HG03159 (cell line): ENCODE results near the gene GABRB1.

Source experiments
- ATAC-seq: cut with Tn5 transposase; IDR thresholded peaks from one replicate; pipeline ENCODE4 v1.9.1; 2021; ENCODE audit warnings: mild to moderate bottlenecking, moderate library complexity; ENCODE audit not compliant: unreplicated experiment

GABRB1 gene

DNA sequence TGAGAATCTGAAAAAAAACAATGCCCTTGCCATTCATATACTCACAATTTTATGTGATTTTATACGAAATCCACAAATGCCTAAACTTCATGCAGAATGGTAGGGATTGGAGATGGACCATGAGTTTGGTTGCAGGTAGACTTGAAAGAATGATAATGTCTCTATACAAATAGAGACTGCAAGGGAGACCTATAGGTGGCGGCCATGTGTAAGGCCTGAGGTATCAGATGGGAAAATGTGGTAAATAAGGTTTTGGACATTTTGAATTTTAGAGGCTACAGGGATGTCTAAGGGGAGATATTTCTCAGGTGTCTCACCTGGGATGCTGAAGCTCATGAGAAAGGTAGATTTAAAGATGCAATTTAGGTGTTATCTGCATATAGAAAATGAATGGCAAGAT, 78.0 kb downstream of the GABRB1 start:
- ATAC-seq, result no peak

DNA sequence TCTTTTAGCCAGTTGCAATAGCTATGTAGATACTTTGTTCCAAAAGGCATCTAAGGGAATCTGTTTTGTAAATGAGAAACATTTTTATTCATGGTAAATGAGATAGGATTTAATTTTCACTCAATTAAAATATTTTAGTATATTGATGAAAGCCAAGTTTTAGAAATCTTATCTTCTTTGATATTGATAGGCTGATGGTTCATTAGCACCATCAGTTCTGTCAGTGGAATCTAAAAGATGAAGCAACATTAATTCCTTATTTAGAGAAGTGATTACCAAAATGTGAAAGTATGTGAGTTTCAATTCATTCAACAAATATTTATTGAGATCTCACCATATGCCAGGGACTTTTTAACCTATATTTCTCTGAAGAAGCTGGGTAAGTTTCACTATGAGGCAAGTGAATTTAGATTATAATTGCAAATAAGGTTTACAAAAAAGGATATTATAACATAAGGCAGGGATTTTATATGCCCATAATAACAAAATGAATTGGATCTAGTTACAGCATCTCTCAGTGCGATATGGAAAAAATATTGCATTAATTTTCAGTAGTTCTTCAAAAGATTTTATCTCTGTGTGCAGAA, 79.3 kb downstream of the GABRB1 start:
- no peak for ATAC-seq

DNA sequence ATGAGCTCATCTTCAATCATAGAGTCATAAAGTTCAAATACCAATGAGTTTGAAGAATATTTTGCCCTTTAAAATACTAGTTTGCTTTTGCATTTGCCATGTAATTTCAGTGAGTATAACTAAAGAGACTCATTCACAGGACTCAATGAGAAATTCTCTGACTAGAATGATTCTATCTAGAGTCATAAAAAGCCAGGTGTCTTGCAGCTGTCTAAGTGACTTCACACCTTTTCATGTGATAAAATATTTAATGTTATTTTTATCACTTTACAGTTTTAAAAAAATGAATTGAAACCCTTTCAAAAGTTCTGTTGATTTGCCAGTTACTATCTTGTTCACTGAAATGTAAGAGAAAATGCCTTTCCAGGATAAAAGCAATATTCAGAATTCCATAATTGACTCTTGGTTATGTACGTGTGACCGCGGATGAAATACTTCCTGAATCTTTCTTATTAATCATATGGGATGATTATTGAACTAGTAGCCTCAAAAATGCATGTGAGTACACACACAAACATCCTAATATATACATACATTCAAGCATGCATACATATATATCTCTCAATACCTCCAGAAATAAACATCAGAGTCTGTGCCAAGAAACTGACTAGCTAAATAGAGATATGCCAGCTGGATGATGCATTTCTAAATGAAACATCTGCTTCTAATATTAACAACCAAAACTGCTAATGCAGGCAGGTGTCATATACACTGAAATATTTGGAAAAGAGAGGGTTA, 87.0 kb downstream of the GABRB1 start:
- ATAC-seq, result no peak

DNA sequence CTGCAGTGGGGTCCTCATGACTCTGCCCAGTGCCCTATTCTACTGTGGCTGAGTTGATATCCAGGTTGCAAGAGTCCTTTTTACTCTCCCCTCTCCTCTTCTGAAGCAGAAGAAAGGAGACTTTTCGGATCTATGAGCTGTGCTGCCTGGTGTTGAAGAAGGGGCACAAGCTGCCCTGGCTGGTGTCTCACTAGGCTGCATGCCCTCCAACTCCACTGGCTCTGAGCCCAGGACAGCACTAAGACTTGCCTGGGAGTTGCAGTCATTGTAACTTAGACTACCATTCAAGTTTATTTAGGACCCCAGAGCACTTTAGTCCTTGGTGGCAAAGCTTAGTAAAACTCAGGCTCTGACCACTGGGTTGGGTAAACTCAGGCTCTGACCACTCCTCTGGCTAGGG, 89.4 kb downstream of the GABRB1 start:
- no peak for ATAC-seq

DNA sequence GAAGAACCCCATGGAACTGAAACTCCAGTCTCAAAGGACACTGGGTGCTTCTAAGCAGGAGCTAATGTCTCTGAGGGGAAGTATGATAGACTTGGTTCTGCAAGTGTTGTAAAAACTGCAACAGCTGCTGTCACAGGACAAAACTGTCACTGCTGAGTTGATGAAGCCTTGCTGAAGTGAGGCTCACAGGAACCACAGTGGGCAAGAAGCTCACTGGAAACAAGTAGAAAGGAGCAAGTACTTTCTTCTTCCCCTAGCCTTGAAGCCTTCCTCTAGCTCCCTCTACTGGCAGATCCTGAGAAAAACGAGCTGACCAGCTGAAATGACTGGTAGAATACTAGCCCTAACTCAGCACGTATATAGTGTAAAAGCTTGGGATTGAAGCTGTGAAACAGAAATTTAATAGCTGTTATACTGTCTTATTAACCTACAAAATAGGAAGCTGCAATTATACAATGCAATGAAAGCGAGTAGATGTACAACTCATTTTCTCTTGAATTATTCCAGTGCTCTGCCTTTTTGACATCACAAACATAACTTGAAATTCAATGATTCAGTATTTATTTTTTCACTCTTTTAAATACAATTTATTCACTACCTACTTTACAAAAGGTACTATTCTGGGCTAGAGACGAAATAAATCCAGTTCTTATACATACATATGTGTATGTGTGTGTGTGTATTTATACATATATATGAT, 91.4 kb downstream of the GABRB1 start:
- peak; percentile 97 for ATAC-seq

DNA sequence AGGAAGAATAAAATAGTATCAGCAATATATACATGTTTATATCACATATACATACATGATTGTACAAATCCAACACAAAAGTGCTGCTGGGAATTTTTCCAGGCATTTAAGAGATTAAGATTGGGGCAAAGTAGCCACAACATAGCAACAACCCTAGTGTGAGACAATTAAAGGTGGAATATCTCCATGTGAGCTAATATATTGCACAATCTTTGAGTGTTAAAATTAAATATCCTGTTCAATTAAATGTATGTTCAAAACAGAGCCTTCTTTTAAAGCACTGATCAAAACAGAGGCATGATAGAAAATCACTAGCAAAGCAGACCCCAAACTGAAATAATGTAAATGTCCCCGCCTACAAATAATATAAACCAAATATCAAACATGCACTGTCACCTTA, 97.6 kb downstream of the GABRB1 start:
- no peak for ATAC-seq

DNA sequence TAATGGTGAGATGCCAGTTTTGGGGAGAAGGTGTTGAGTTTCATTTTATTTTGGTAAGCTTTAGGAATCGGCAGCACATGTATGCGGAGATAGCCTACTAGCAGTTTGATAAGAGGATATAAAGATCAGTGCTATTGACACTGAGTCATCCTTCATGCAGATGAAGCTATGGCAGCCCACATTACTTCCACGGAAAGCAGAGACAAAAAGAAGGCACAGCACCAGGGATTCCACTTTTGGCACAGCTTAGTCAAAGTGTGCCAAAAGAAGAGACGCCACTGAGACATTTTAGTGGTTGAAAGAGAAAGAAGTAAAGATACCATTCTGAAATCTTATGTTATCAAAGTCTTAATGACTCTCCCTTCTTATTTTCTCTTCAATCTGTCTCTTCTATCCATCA, 103.8 kb downstream of the GABRB1 start:
- no peak for ATAC-seq

DNA sequence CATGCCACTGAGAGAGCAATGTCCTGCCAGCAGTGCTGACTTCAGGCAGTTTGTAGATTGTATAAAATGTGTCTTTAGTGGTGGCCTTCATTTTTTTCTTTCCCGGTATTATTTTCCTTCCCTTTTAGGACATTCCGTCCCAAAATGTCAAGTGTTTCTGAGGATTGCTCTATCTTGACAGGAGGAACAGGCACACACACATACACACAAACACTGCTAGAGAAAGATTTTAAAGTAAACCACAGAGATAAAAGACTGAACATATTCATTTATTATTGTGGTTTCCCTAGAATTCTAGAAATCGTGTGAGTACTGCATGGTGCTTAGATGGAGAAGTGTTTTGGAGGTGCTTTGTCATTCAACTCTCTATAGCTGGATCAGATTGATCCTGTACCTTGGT, 111.9 kb downstream of the GABRB1 start:
- no peak for ATAC-seq

DNA sequence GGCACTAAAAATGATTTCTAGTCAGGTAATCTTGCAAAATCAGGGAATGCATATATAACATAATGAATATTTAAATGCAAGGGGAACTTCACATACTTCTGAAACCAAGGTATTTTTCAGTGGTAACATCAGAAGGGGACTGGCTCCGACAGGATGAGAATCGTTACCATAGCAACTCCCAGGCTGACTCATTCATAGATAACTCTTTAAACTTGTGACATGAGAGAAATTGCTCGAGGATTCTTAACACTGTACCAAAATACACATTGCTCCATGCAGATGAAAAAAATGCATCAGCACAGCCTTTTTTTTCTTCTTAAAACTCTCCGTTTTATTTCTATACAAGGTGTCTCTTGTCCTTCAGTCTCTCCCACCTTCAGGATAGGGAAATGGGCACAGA, 114.3 kb downstream of the GABRB1 start:
- peak; percentile 97 for ATAC-seq

DNA sequence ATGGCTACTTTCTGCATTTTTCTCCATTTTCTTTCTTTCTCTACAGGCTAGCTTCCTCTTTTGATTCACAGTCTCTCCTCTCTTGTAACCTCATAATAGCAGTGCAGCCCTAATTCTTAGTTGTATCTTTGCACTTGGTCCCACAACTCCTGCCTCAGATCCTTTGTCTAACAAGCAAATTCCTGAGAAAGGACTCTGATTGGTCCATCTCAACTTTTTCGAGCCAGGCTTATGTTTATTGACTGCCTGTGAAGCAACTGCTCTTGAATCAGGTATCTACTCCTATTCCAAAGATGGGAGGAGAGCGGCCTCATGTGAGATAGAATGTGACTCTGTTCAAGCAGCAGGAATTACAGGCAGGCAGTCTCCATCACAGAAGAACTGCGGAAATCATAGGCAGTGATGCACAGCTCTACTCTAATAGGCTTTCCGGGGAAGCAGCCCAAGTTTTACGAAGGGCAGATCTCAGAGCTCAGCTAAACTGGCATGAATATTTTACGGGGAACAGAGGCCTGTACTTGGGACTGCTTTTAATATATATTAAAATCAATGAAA, 123.5 kb downstream of the GABRB1 start:
- no peak for ATAC-seq

DNA sequence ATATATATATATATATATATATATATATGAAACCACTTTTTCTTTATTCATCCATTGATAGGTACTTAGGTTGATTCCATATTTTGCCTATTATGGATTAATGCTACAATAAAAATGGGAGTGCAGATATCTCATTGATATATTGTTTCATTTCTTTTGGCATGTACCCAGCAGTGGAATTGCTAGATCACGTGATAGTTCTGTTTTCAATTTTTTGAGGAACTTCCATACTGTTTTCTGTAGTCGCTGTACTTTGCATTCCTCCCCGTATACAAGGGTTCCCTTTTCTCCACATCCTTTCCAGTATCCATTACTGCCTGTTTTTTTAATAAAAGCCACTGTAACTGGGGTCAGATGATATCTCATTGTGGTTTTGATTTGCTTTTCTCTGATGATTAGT, 124.6 kb downstream of the GABRB1 start:
- ATAC-seq, result no peak

DNA sequence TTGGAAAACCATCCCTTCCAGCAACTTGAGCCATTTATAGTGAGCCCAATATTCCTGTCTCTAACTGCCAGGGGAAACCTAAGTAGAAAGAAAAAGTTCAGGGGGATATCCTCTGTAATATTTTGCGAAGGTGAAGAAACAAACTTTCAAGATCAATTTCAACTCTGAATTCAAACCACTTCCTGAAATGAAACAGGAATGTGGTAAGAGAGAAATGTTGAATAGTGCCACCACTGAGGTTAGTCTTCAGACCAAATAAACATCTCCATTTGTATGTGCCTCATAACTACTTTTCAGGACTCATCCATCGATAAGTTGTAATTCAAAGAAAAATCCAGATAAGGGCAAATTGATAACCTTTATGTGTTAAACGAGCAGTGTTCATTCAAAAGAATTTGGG, 128.7 kb downstream of the GABRB1 start:
- ATAC-seq, result no peak

DNA sequence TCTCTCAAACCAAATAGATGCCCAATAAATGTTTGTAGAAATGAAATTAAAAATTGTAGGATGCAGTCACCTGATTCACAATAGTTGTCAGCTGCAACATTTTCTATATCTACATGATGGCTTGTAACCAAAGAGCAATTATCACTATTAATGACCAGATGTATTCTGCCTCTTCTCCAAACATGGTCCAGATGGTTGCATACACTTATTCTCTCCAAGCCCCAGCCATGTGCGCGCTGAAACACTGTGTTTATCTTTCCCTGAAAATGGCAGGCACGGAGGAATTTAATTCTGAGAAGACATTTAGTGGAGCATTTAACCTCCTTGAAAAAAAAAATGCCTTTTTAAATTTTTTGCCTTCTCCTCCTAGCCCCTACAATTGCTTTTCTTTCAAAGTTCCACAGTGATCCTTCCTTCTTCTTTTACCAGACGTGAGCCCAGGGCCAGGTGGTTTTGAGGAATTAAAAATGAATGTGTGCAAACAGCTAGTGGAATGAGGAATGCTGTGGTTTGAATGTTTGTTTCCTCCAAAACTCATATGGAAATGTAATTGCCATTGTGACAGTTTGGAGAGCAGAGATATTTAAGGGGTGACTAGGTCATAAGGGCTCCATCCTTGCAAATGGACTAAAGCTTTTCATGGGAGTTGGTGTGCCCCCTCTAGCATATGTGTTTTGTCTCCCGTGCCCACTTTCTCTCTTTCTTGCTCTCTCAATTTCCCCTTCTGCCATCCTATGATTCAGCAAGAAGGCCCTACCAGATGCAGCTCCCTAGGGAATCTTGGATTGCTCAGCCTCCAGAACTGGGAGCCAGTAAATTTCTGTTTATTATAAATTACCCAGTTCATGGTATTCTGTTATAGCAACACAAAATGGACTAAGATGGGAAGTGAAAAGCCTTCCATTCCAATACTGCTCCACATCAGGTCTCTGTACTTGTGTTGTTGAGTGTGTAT, 136.0 kb downstream of the GABRB1 start:
- ATAC-seq, result no peak

DNA sequence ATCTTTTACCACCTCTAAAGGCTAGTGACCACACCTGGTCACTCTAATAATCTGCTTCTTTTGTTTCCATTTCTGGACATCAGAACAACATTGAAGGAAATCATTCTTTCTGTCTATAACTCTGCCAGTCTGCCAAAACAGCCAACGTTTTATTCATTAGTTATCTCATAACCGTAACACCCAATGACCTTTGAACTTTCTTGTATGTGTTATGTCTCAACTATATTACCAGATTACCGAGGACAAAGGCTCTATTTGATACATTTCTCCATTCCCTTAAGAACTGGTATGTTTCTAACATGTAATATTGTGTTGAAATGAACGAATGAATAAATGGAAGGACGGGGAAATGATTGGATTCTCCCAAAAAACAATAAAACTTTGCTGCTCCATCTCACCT, 152.7 kb downstream of the GABRB1 start:
- no peak for ATAC-seq

DNA sequence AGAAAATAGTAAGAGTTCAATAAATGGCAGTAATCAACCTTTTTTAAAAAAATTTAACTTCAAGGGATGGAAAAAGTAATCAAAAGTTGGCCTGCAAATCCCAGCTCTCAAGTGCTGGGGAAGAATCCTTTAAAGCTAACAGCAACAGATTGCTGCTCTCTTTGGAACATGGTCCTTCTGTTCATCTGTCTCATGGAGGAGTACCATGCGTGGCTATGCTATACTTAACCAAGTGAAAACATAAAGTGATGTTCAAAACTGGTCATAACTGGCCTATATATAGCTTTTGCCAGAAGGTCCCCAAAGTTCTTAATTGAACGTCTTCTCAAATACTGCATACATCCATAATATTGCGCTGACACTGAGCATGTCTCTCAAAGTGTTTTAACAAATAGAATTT, 154.4 kb downstream of the GABRB1 start:
- no peak for ATAC-seq

DNA sequence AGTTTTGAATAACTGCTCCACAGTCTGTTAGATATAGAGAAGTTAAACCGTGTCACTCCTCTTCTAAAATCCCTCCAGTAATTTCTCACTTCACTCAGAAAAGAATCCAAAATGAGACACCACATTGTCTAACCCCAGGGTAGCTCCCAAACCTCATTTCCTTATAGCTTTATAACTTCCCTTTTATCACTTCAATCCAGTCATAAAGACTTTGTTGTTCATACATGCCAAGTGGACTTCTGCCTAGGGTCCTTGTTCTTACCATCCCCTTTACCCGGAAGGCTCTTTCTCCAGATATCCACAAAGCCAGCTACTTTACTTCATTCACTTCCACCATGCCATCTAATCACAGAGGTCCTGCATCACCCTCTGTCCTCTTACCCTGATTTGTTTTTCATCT, 156.2 kb downstream of the GABRB1 start:
- ATAC-seq, result no peak

DNA sequence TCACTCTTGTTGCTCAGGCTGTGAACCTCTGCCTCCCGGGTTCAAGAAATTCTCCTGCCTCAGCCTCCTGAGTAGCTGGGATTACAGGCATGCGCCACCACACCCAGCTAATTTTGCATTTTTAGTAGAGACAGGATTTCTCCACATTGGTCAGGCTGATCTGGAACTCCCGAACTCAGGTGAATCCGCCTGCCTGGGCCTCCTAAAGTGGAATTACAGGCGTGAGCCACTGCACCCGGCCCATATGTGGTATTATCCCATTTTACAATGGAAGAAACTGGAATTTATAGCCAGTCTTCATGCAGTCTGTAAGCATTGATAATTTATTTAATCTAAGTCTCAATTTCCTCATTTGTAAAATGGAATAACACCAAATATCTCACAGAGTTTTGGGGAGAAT, 161.8 kb downstream of the GABRB1 start:
- no peak for ATAC-seq

DNA sequence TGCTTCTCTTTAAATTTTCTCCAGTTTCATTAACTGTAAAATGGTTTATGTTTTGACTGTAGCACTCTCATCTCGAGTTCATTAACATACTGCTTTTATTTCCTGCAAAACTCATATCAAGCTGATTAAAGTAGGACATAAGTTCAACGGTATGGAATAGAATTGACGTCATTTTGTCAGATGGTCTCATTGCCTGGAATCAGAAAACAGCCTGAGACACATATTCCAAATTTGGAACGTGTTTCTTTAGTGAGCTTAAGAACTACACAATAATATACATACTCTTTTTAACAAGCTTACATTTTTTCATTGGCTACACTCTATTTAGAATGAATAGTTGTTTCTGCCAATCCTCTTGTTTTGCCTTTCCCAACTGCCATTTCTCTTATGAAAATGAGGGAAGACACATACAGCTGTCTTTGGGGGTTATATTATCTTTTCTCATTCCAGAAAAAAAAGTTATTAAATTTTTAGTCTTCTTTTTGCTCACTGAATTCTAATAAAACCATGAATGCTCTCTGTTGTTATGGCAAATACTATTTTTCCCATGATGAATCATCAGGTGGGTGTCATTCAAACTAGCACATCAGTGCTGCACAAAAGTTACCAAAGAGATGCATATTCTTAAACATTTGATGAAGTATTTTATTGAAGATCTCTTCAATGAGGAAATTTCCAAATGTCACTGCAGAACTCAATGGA, 162.8 kb downstream of the GABRB1 start:
- ATAC-seq, result no peak

DNA sequence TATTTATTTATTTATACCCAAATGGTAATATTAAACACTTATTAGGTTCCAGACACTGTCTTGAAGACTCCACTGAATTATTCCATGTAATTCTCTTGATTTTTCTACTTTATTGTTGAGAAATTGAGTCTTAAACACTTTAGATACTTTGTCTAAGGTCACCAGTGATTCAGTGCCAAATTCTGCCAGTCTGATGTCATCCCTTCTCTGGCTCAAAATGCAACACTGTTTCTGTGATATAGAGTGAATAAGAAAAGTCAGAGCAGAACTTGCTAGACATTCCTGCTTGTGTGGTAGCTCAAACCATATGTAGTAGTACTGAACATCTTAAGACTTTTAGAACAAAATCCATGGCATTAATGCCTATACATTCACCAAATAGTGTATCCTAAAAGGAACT, 164.3 kb downstream of the GABRB1 start:
- ATAC-seq, result no peak

DNA sequence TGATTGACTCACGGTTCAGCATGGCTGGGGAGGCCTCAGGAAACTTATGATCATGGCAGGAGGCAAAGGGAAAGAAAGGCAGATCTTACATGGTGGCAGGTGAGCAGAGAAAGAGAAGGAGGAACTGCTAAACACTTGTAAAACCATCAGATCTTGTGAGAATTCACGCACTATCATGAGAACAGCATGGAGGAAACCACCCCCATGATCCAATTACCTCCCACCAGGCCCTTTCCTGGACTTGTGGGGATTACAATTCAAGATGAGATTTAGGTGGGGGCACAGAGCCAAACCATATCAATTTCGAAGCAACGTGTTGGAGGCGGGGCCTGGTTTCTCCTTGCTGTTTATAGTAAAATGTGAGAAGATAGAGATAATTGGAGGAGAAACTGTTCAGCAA, 167.4 kb downstream of the GABRB1 start:
- no peak for ATAC-seq
